RWPE1 (cell line): Measurements from ENCODE around the gene RNF19B.

ENCODE experiments used
- CTCF ChIA-PET: fragments of 350-600 bp; sonication (Branson Sonifier 250); formaldehyde crosslinking; extraction: SDS; loops from one replicate; lab custom pipeline; 2021; lab: Yijun Ruan, JAX
- POLR2A ChIA-PET: fragments of 400-600 bp; formaldehyde crosslinking; extraction: SDS; loops from one replicate; lab custom pipeline; 2020; ENCODE audit warnings: antibody characterized with exemption; ENCODE audit not compliant: low non-redundant PET; lab: Yijun Ruan, JAX
- DNase-seq: peaks from one replicate; pipeline ENCODE4 v3.0.0; 2012; ENCODE audit warnings: low spot score
- H3K27ac ChIP-seq: fragments of 450-650 bp; 2 replicates; pipeline ENCODE4 v1.5.1; 2017
- TF ChIP-seq, protein P1 (sequence below): fragments of 450-650 bp; conservative IDR thresholded peaks from 2 replicates; pipeline ENCODE4 v1.5.1; 2017; ENCODE audit warnings: low read depth, mild to moderate bottlenecking

RNF19B gene

DNA sequence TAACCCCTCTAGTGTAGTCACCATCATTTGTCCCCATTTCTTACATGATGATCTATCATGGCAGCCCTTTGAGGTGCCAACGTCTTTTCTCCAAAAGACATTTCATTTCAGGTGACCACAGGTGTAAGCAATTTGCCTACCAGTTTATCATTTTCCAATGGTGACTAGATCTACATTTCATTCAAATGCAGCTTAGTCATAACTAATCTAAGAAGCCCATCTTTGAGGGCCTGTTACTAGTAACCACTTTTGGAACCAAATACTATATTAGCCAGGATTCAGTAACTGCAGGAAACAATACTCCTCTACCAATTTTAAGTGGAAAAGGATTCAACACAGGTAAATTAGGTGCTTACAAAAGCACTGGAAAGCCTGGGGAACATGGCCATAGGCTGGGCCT lies 32.8 kb downstream of the RNF19B start:
- no peak overlapping the region for H3K27ac ChIP-seq
- DNase-seq: no peak
- ChIA-PET POLR2A (interaction anchor here (0.7 kb wide), 1 partner anchor 65 kb away, joined by 3 read pairs; no protein-coding TSS in a partner anchor), CTCF (interaction anchor here (1.1 kb wide), 1 partner anchor 155 kb away, joined by 4 read pairs; no protein-coding TSS in a partner anchor)
- TF ChIP-seq, protein P1, sequence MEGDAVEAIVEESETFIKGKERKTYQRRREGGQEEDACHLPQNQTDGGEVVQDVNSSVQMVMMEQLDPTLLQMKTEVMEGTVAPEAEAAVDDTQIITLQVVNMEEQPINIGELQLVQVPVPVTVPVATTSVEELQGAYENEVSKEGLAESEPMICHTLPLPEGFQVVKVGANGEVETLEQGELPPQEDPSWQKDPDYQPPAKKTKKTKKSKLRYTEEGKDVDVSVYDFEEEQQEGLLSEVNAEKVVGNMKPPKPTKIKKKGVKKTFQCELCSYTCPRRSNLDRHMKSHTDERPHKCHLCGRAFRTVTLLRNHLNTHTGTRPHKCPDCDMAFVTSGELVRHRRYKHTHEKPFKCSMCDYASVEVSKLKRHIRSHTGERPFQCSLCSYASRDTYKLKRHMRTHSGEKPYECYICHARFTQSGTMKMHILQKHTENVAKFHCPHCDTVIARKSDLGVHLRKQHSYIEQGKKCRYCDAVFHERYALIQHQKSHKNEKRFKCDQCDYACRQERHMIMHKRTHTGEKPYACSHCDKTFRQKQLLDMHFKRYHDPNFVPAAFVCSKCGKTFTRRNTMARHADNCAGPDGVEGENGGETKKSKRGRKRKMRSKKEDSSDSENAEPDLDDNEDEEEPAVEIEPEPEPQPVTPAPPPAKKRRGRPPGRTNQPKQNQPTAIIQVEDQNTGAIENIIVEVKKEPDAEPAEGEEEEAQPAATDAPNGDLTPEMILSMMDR: no peak

DNA sequence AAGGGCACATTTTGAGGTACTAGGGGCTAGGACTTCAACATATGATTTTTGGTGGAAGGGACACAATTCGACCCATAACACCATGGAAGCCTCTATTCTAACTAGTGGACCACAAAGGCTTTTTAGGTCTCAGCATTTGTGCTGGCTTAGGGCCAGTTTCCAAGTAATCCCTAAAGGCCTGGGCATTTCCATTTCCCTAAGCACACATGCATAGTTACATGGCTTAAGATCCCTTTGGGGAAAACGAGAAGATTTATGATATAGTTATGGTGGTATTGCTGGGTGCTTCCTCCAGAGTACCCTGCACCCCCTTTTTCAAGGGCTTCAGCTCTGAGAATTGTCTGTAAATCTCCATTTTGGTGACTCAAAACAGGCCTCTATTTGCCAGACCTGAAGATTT lies 35.2 kb downstream of the RNF19B start:
- DNase-seq: no peak
- POLR2A ChIA-PET: no interaction called here
- H3K27ac ChIP-seq: no peak overlapping the region
- CTCF ChIA-PET: no interaction called here
- TF ChIP-seq, protein P1: no peak

DNA sequence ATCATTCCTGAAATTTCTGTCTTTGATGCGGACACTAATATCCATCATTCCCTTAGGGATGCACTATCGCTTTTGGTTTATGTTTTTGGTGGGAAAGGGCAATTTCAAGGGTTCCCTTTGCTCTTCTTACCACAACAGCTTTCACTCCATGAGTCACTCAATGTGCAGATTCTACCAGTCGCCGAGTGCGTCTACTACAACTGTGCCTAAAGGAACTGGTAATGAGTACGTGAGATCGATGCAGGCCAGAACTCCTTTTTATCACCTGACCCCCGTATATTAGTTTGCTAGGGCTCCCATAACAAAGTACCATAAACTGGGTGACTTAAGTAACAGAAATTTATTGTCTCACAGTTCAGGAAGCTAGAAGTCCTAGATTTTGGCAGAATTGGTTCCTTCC lies 35.9 kb downstream of the RNF19B start:
- TF ChIP-seq, protein P1: no peak
- no peak for DNase-seq
- CTCF ChIA-PET: no interaction called here
- POLR2A ChIA-PET: no interaction called here
- no peak overlapping the region for H3K27ac ChIP-seq

DNA sequence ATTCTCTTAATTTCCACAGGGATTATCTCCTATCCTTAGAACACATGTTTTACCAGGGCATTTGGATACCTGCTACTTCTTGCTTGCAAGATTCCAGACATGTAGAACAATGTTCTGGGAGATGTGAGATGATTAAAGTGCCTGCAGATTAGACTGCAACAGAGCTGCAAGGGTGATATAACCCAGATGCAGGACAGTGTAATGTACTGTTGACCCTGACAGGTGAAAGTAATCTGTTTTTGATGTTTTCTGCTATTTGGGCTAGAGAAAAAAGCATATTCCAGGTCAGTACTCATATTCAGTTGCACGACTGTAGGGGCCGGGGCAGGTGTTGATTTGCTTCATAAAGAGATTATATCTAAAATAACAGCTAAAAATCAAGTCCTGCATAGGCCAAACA lies 36.3 kb downstream of the RNF19B start:
- POLR2A ChIA-PET: no interaction called here
- CTCF ChIA-PET: no interaction called here
- TF ChIP-seq, protein P1: no peak
- DNase-seq: no peak
- H3K27ac ChIP-seq: no peak overlapping the region

DNA sequence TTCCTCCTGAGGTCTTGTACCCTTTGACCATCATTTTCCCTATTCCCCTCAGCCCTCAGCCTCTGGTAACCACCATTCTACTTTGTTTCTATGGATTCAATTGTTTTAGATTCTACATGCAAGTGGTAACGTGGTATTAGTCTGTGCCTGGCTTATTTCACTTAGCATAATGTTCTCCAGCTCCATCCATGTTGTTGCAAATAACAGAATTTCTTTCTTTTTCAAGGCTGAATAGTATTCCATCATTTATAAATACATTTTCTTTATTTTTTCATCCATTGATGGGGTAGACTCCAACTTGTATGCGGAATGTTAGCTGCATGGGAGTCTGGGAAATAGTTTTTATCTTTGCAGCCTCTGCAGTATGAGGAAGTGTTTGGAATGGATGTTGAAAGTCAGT lies 37.2 kb downstream of the RNF19B start:
- ChIA-PET POLR2A (no interaction called here), CTCF (no interaction called here)
- TF ChIP-seq, protein P1: no peak

DNA sequence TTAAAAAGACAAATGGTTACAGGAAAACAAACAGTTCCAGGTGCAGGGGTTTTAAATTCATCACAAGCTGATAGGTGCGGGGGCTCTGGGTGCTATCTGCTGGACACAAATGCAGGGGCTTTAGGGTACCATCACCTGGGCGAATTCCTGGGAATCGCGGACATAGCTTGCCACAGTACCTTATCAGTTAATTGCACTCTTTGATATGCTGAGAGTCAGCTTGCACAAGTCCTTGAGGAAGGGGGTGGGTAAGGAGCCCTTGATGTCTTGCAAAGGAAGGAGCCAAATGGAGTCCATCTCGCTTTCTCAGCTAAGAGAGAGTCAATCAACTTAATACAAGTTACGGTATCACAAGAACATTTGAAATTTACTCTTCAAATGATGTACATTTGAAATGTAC lies 38.0 kb downstream of the RNF19B start:
- TF ChIP-seq, protein P1: no peak
- no peak for DNase-seq
- ChIA-PET CTCF (interaction anchor here (0.6 kb wide), 1 partner anchor 129 kb away, joined by 3 read pairs; no protein-coding TSS in a partner anchor), POLR2A (no interaction called here)
- H3K27ac ChIP-seq: no peak overlapping the region

More for the DNA sequence above, 37.2 kb downstream of the RNF19B start:
- H3K27ac ChIP-seq: no peak overlapping the region
- no peak for DNase-seq
